Skeletal muscle cell (primary cell): ENCODE measurements around the gene CSAG1.
"Not testable (repeated sequence)": the region's sequence is repeated elsewhere in the genome, so short reads cannot be mapped to it uniquely, and the experiment has no call there.

Experiments
- DNase-seq: peaks from one replicate; pipeline ENCODE4 v3.0.0-alpha.2; 2010; ENCODE audit warnings: low read depth
- H3K4me3 ChIP-seq: 2 replicates; pipeline ENCODE4 v1.5.1; 2011; ENCODE audit warnings: low read depth, mild to moderate bottlenecking, control low read depth, low read length, moderate library complexity

CSAG1 gene

GRCh38 chrX:152733261-152733975 lies at the start of gene CSAG1, which contains the start of gene MAGEA12:
CSAG1 (minus strand) TSS chrX:152733721; CDS start chrX:152732460, 1,261 bp downstream.
MAGEA12 (plus strand) TSS chrX:152733757; CDS start chrX:152736162, 2,405 bp downstream.
- no peak for DNase-seq
- H3K4me3 ChIP-seq = no peak within 1 kb of the TSS

GRCh38 chrX:152769549-152770289 lies 36.2 kb upstream of the CSAG1 start, which contains the start of gene MAGEA6:
MAGEA6 (minus strand) TSS chrX:152769689; CDS start chrX:152767650, 2,039 bp downstream.
- DNase-seq, H3K4me3 ChIP-seq: not testable (repeated sequence)

- not testable (repeated sequence) for DNase-seq
Observed at GRCh38 chrX:152766562-152766961, 33.0 kb upstream of the CSAG1 start.

GRCh38 chrX:152761582-152761981 lies 28.1 kb upstream of the CSAG1 start:
- not testable (repeated sequence) for H3K4me3 ChIP-seq, DNase-seq

More at GRCh38 chrX:152766562-152766961, 33.0 kb upstream of the CSAG1 start:
- H3K4me3 ChIP-seq = not testable (repeated sequence)

- not testable (repeated sequence) for H3K4me3 ChIP-seq, DNase-seq
Observed at GRCh38 chrX:152759544-152759943, 26.0 kb upstream of the CSAG1 start.

- H3K4me3 ChIP-seq, DNase-seq: not testable (repeated sequence)
Observed at GRCh38 chrX:152758918-152759317, 25.4 kb upstream of the CSAG1 start, which contains the start of gene CSAG3. CSAG3 (plus strand) TSS chrX:152759218.

- not testable (repeated sequence) for DNase-seq, H3K4me3 ChIP-seq
Observed at GRCh38 chrX:152754871-152755270, 21.4 kb upstream of the CSAG1 start.

- DNase-seq, H3K4me3 ChIP-seq: not testable (repeated sequence)
Observed at GRCh38 chrX:152753686-152754650, 20.4 kb upstream of the CSAG1 start, which contains the start of gene MAGEA2. MAGEA2 (minus strand) TSS chrX:152753842; CDS start chrX:152751363, 2,479 bp downstream.

GRCh38 chrX:152738560-152738959 lies 5.0 kb upstream of the CSAG1 start:
- DNase-seq = no peak
- H3K4me3 ChIP-seq = no peak overlapping the region

GRCh38 chrX:152736528-152736927 lies 3.0 kb upstream of the CSAG1 start:
- DNase-seq = not testable (repeated sequence)

GRCh38 chrX:152735860-152736511 lies 2.5 kb upstream of the CSAG1 start:
- no peak for DNase-seq
- no peak overlapping the region for H3K4me3 ChIP-seq

More at GRCh38 chrX:152736528-152736927, 3.0 kb upstream of the CSAG1 start:
- H3K4me3 ChIP-seq = not testable (repeated sequence)

GRCh38 chrX:152735101-152735500 lies 1.6 kb upstream of the CSAG1 start:
- no peak for DNase-seq
- H3K4me3 ChIP-seq = no peak overlapping the region

- not testable (repeated sequence) for DNase-seq, H3K4me3 ChIP-seq
Observed at GRCh38 chrX:152734143-152734858, 780 bp upstream of the CSAG1 start.

- DNase-seq = no peak
- H3K4me3 ChIP-seq = no peak overlapping the region
Observed at GRCh38 chrX:152725409-152725808, 8.1 kb downstream of the CSAG1 start.

GRCh38 chrX:152713815-152714787 lies 19.4 kb downstream of the CSAG1 start, which contains the start of gene MAGEA2B:
MAGEA2B (plus strand) TSS chrX:152714628; CDS start chrX:152717107, 2,479 bp downstream.
- H3K4me3 ChIP-seq, DNase-seq: not testable (repeated sequence)

- H3K4me3 ChIP-seq, DNase-seq: not testable (repeated sequence)
Observed at GRCh38 chrX:152713195-152713594, 20.3 kb downstream of the CSAG1 start.

GRCh38 chrX:152709173-152709572 lies 24.3 kb downstream of the CSAG1 start, which contains the start of gene CSAG2:
CSAG2 (minus strand) TSS chrX:152709273; CDS start chrX:152709112, 161 bp downstream.
- not testable (repeated sequence) for DNase-seq, H3K4me3 ChIP-seq
